ENCODE measurements around the gene DHDH.
"Not testable (repeated sequence)": the region's sequence is repeated elsewhere in the genome, so short reads cannot be mapped to it uniquely, and the experiment has no call there.

DHDH gene

DNA sequence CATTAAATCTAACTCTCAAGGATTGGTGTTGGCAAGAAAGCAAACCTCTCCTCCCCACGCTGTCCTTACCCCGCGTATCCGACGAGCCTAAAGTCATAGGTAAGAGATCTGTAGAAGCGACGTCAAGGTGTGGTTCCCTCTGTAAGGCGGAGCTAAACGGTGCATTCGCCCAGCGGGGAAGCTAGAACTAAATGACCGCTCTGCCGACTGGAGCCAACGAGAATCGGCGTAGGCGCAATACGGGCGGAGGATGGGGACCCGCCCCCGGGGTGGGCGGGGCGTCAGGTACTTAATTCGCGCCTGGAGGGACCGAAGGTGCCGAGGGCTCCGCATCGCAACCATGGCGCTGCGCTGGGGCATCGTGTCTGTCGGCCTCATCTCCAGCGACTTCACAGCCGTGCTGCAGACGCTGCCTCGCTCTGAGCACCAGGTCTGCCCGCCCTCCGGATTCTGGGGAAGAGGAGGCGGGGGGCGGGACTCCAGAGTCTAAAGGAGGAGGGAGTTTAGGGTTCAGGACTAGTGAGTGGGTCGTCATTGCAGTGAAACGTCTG, at the start of gene DHDH:
Gene DHDH, plus strand, starts transcription at position 318 of the 551 bp plus-strand sequence. Its CDS starts 23 bp downstream, at position 341.
- peak; percentile 97 for DNase-seq (ENCODE audit: low spot score)

GRCh38 chr19:48883726-48884125, 49.8 kb upstream of the DHDH start:
- no peak for DNase-seq (ENCODE audit: low spot score)

DNA sequence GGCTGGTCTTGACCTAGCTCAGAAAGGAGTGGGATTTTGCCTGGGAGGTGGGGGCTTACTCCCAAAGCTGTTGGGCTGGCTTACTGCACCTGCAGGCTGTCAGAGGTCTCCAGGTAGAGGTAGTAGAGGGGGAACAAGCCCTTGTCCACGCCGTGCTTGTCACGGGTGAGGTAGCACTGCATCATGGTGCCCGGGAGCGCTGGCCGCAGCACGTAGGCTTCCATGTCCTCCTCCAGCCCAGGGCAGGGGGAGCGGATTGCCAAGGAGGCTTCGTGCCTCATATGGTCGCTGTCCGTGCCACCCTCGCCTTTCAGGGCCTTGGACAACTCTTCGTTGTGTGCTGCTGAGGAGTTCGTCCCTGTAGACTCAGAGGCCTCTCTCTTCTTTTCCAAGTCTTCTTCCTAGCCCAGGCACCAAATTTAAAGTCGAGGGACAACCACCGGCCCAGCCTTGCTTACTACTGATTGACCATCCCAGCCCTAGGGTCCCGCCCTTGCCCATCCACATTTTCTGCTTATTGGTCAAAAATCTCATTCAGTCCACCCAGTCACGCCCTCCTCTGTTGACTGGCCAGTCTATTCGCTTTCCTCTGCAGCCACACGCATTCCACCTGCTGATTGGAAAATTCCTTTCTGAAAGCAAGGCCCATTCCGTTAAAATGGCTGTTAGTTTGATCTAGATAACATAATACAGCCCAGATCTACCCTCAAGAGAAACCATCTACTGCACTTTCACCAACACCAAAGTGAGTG, 45.5 kb upstream of the DHDH start:
- DNase-seq (ENCODE audit: low spot score), result no peak

- DNase-seq (ENCODE audit: low spot score), result not testable (repeated sequence)
Measured at GRCh38 chr19:48889496-48889895, 44.0 kb upstream of the DHDH start.

DNA sequence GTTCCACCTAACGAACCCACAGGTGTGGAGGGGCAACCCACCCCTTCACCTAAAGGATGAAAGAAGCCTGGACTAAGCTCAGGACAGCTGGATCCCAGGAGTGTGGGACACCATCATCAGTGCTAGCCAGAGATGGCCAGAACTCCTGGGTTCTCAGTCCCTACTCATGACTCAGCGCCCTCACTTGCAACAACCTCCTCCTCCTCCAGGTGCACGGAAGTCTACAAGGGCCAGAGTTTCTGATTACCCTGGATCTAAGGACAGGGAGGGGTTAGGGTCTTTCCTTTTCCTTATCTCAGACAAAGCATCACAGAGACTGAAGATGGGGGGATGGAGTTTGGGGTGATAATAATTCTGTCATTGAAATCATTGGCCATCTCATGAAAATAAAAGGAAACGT, 42.9 kb upstream of the DHDH start:
- DNase-seq (ENCODE audit: low spot score), result no peak

DNA sequence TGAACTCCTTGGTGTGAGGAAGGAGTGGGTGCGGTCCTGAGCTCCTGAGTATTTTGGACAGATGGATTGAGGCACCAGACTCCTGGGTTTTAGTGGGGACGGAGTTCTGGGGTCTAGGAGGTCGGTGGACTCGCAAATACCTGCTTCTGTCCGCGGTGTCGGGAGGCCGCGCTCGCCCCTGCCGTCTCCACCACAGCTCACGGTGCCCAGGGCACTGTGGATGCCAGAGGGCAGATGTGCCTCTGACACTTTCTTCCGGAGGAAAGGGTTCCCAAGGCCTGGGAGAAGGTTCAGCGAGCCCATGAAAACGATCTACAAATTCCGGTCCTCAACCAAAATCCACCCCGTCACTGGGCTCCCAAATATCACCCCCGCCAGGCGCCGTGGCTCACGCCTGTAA, 38.3 kb upstream of the DHDH start:
- no peak for DNase-seq (ENCODE audit: low spot score)

DNA sequence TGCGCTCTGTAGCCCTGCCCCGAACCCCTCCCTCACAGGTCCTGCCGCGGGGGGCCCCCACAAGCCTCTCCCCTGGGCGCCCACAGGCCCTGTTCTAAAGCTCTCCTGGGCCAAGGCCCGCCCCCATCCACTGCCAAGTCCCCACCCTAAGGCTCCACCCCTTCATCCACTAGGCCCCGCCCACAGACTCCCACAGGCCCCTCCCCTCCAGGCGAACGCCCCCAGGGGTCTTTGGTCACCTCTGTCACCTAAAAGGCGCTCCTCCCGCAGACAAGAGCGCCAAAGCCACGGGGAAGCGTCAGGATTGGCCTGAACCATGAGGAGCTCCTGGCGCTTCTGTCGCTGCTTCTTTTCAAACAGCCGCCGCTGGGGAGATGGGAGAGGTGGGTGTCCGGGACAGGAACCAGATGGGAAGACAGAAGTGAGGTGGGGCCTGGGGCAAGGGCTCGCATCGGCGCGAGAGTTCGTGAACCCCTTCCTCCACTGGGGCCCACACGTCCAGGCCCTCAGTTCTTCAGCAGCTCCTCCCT, 37.2 kb upstream of the DHDH start:
- DNase-seq (ENCODE audit: low spot score), result no peak

GRCh38 chr19:48897181-48897580, 36.3 kb upstream of the DHDH start:
- DNase-seq (ENCODE audit: low spot score), result no peak

GRCh38 chr19:48899386-48899749, 34.1 kb upstream of the DHDH start:
- DNase-seq (ENCODE audit: low spot score), result not testable (repeated sequence)

DNA sequence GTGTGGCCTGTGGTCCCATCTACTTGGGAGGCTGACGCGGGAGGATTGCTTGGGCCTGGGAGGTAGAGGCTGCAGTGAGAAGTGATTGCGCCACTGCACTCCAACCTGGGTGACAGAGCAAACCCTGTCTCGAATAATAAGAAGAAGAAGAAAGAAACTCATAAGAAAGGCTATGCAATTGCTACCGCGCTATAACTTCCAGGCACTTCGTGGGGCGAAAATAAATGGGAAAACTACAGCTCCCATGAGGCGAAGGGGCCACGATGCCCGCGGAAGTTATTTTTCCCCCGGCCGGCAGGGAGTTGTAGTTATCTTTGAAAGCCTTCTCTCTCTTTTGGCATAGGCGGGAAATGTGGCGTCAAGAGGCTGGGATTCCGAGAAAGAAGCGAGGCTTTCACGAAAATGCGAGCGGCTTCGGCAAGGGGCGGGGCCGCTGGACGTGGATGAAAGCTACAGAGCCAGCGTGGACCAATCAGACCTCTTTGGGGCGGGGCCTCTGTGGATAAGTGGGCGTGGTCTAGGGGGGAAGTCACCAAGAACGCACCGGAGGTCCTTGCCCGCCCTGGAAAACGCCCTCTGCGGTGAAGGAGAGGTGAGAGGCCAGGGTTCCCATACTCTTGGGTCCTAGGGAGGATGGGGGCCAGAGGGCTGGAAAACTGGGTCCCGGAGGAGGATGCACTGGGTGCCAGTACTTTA, 33.6 kb upstream of the DHDH start, which contains the start of gene NUCB1:
Gene NUCB1, plus strand, starts transcription at position 532 of the 696 bp plus-strand sequence. CDS start 485 bp downstream, outside the sequence.
- DNase-seq (ENCODE audit: low spot score), result peak; percentile 96

- peak; percentile 53 for DNase-seq (ENCODE audit: low spot score)
Measured at GRCh38 chr19:48900477-48901406, 32.8 kb upstream of the DHDH start.

DNA sequence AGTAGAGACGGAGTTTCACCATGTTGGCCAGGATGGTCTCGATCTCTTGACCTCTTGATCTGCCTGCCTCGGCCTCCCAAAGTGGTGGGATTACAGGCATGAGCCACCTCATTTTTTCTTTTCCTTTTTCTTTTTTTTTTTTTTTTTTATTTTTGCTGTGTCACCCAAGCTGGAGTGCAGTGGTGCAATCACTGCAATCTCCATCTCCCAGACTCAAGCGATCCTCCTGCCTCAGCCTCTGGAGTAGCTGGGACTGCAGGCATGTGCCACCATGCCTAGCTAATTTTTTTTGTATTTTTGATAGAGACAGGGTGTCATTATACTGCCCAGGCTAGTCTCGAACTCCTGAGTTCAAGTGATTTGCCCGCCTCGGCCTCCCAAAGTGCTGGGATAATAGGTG, 31.2 kb upstream of the DHDH start:
- DNase-seq (ENCODE audit: low spot score), result not testable (repeated sequence)

- DNase-seq (ENCODE audit: low spot score), result not testable (repeated sequence)
Measured at GRCh38 chr19:48903788-48904187, 29.7 kb upstream of the DHDH start.

GRCh38 chr19:48905664-48906063, 27.8 kb upstream of the DHDH start:
- DNase-seq (ENCODE audit: low spot score), result no peak

GRCh38 chr19:48906324-48906723, 27.2 kb upstream of the DHDH start:
- DNase-seq (ENCODE audit: low spot score), result no peak

DNA sequence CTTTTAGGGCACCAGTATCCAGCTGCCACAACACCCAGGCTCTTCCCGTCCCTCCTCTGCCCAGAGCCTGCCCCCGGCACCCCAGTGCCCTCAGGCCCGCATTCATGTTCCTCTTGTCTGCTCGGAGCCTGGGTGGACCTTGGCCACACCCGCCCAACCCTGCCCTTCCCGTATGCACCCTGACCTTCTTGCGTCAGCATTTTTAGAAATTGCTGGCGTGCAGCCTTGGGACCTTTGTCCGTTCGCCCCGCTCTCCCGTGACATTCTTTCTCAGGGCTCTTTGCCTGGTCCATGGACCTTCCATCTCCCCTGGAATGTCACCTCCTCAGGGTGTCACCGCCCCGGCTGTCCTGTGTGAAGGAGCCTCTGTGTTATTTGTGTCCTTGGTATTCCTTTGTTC, 25.8 kb upstream of the DHDH start:
- DNase-seq (ENCODE audit: low spot score), result no peak

DNA sequence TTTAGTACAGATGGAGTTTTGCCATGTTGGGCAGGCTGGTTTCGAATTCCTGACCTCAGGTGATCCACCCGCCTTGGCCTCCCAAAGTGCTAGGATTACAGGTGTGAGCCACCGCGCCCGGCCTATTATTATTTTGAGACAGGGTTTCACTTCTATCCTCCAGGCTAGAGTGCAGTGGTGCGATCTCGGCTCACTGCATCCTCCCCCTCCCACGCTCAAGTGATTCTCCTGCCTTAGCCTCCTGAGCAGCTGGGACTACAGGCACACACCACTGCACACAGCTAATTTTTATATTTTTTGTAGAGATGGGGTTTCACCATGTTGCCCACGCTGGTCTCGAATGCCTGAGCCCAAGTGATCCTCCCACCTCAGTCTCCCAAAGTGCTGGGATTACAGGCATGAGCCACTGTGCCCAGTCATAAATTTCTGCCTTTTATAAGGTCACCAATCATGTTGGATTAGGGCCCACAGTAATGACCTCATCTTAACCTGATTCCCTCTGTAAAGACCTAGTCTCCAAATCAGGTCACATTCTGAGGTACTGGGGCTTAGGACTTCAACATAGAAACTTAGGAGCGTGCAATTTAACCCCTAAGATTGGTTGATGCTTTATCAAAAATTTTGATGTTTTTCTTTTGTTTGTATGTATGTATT, 23.9 kb upstream of the DHDH start:
- not testable (repeated sequence) for DNase-seq (ENCODE audit: low spot score)

DNA sequence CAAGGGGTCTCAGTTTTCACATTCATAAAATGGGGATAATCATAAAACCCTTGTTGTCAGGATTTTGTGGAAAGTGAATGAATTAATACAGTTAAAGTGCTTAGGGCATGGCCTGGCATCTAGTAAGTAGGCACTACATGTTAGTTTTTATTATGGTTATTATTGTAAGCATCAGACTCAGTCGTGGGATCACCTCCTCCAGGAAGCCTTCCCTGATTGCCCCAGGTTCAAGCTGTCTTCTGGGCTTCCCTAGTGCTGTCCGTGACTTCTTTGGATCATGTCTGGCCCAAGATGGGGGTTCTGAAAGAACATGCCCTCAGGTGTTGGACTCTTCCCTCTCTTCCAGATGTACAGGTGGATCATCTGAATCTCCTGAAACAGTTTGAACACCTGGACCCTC, 22.7 kb upstream of the DHDH start:
- no peak for DNase-seq (ENCODE audit: low spot score)

- no peak for DNase-seq (ENCODE audit: low spot score)
Measured at GRCh38 chr19:48913114-48913889, 20.2 kb upstream of the DHDH start.

DNA sequence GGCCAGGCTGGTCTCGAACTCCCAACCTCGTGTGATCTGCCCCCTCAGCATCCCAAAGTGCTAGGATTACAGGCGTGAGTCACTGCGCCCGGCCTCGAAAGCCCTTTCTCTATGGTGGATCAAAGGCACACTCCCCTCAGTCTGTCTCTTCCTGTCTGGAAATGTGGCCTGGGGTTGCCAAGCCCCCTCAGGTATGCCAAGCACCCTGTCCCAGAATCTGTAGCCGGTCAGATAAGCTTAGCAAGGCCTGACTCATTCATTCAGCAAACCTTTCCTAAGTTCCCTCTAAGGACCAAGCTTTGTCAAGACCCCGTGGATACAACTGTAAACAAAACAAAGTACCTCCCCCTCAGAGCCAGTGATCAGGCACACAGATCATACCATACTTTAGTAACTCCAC, 19.3 kb upstream of the DHDH start:
- DNase-seq (ENCODE audit: low spot score), result no peak
